ENCODE data around the gene OARD1.
"Not testable (repeated sequence)": the region's sequence is repeated elsewhere in the genome, so short reads cannot be mapped to it uniquely, and the experiment has no call there.

OARD1 gene, protein sequence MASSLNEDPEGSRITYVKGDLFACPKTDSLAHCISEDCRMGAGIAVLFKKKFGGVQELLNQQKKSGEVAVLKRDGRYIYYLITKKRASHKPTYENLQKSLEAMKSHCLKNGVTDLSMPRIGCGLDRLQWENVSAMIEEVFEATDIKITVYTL

DNA sequence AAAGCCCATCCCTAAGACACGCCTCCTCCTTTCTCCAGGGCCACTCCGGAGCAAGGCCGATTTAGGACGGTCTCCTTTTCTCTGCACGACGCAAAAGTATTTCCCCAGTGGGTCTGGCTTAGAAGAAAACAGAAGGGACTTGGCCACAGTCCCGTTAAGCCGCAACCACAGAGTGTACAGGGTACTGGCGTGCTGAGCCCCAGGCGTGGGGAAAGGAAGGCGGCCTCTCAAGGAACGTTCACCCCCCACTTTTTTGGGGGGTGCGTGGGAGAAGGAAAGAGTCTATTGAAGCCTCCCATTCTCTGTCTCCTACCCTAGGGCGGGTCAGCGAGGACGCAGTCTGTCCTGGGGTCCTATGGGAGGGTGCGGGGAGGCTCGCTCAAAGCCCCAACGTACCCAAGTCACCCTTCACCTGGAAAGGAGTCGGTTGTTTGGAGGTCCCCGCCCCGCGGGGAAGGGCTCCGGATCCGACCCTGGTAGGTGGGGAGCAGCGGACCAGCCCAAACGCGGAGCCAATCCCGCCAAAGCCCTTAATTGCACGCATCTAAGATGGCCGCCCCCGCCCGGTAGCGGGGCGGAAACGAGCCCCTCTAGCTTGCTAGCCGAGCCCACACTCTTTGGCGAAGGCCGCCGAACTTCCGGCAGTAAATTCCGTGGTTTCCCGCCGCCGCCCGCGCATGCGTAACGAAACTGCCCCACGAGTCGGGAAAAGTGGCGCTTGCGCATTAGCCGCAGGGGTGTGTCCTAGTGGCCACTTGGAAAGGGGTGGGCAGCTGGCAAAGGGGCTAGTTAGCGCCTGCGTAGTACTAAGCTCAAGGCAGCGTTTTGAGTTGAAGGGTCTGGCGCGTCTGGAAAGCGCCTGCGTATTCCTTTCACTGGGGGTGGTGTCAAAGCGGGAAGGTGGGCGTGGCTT is at the start of gene OARD1:
TSS of gene OARD1 (minus strand) at position 434 of the 913 bp plus-strand sequence. CDS start 722 bp downstream, outside the sequence.
- H3K4me3 ChIP-seq (ENCODE audit: control insufficient read depth, low read depth, low read length): peak within 1 kb of the TSS; percentile 89
- TF ChIP-seq, protein P1, sequence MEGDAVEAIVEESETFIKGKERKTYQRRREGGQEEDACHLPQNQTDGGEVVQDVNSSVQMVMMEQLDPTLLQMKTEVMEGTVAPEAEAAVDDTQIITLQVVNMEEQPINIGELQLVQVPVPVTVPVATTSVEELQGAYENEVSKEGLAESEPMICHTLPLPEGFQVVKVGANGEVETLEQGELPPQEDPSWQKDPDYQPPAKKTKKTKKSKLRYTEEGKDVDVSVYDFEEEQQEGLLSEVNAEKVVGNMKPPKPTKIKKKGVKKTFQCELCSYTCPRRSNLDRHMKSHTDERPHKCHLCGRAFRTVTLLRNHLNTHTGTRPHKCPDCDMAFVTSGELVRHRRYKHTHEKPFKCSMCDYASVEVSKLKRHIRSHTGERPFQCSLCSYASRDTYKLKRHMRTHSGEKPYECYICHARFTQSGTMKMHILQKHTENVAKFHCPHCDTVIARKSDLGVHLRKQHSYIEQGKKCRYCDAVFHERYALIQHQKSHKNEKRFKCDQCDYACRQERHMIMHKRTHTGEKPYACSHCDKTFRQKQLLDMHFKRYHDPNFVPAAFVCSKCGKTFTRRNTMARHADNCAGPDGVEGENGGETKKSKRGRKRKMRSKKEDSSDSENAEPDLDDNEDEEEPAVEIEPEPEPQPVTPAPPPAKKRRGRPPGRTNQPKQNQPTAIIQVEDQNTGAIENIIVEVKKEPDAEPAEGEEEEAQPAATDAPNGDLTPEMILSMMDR (IDR thresholded peaks at IDR 0.05; ENCODE audit: control insufficient read depth, insufficient read depth, low read depth, low read length, missing control alignments): no peak
- DNase-seq (ENCODE audit: low read depth): peak; percentile 99

DNA sequence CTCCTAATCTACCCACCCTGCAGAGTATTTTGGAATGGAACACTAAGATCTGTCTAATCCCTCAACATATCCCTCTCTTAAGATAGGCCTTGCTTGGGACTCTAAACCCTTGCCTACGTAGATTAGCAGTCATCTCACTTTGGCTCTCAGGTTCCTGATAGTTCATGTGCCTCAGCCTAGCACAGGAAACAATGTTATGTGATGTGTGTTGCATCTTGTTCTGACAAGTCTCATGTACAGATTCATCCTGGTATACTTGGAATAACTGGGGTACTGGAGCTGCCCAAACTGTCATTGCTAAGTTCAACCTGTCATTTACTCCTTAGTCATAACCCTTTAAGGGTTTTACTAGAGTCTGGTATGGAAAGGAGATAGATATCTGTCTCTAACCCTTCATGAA is 47.9 kb upstream of the OARD1 start:
- DNase-seq (ENCODE audit: low read depth): no peak
- H3K4me3 ChIP-seq (ENCODE audit: control insufficient read depth, low read depth, low read length): no peak overlapping the region
- TF ChIP-seq, protein P1 (IDR thresholded peaks at IDR 0.05; ENCODE audit: control insufficient read depth, insufficient read depth, low read depth, low read length, missing control alignments): no peak

DNA sequence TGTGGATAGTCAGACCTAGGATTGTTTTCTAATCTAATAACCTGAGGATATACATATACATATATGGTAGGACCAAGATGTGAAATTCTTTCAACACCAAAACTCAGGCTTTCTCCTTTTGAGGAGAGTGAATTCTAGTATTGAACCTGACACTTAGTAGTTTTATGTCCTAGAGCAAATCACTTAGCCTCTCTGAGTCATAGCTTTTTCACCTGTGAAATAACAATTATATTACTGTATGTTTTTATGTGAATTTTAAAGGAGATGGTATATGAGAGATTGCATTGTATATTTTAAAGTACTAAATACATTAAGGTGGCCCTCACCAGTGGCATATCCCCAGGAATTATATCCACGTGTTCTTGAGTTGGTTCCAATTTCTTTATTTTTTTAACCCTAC is 47.4 kb upstream of the OARD1 start:
- TF ChIP-seq, protein P1 (IDR thresholded peaks at IDR 0.05; ENCODE audit: control insufficient read depth, insufficient read depth, low read depth, low read length, missing control alignments): no peak
- H3K4me3 ChIP-seq (ENCODE audit: control insufficient read depth, low read depth, low read length): no peak overlapping the region
- no peak for DNase-seq (ENCODE audit: low read depth)

DNA sequence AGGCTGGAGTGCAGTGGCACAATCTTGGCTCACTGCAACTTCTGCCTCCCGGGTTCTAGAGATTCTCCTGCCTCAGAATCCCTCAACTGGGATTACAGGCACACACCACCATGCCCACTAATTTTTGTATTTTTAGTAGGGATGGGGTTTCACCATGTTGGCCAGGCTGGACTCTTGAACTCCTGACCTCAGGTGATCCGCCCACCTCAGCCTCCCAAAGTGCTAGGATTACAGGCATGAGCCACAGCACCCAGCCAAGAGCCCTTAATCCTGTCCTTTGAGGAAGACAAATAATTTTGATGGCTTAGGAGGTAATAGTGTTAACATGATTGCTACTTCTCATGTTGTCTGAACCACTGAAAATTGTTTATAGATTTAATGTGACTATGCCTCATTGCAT is 42.9 kb upstream of the OARD1 start:
- H3K4me3 ChIP-seq (ENCODE audit: control insufficient read depth, low read depth, low read length); DNase-seq (ENCODE audit: low read depth): not testable (repeated sequence)

DNA sequence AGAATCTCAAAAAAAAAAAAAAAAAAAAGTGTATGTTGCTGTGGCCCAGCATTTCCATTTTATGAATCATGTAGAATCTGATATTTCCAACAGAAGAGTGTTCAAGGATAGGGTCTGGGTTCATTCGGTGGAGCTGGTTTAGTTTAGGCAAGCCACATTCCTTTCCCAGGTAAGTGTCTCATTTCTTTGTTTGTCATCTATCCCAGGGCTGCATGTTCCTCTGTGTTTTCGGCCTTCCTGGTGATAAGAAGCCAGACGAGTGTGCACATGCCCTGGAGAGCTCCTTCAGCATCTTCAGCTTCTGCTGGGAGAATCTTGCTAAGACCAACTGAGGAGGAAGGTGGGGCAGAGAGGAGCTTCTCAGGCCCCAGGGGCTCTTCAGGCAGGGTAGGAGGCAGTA is 38.9 kb upstream of the OARD1 start:
- DNase-seq (ENCODE audit: low read depth): no peak
- TF ChIP-seq, protein P1 (IDR thresholded peaks at IDR 0.05; ENCODE audit: control insufficient read depth, insufficient read depth, low read depth, low read length, missing control alignments): no peak
- H3K4me3 ChIP-seq (ENCODE audit: control insufficient read depth, low read depth, low read length): no peak overlapping the region

DNA sequence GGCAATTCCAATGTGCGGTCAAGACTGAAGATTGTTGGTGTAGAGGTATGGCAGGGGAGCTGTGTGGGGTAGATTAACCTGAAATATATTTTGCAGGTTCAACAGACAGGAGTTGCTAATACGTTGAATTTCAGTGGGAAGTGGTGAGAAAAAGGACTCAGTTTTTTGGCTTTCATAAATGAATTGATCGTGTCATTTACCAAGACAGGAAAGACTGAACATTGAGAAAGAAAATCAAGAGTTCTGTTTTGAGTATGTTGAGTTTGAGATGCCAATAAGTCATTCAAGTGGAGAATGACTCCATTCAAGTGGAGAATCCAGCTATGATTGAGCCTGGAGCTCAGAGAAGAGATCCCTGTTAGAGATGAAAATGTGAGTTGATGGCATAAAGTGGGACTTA is 31.7 kb upstream of the OARD1 start:
- DNase-seq (ENCODE audit: low read depth): no peak
- TF ChIP-seq, protein P1 (IDR thresholded peaks at IDR 0.05; ENCODE audit: control insufficient read depth, insufficient read depth, low read depth, low read length, missing control alignments): no peak
- no peak overlapping the region for H3K4me3 ChIP-seq (ENCODE audit: control insufficient read depth, low read depth, low read length)

DNA sequence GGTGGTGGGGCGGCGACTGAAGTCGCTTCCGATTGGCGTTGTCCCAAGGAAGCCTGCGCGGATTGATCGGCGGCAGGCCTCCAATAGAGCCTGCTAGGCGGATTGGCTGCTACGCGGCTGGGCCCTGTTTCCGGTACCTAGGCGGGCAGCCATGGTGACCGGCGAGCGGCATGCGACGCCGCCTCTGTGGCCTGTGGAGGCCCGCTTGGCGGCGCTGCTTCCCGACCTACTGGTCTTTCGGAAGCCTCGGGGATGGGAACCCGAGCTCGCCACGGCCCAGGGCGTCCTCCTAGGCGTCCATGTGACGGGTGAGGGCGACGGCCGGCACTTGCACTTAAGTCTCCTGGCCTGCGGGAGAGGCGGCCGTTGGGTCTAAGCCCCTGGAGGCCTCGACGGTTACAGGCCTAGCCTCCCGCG is 28.7 kb upstream of the OARD1 start:
- no peak for DNase-seq (ENCODE audit: low read depth)
- H3K4me3 ChIP-seq (ENCODE audit: control insufficient read depth, low read depth, low read length): no peak overlapping the region
- TF ChIP-seq, protein P1 (IDR thresholded peaks at IDR 0.05; ENCODE audit: control insufficient read depth, insufficient read depth, low read depth, low read length, missing control alignments): no peak

Data from AG09309 (cell line).